ENCODE measurements around the gene RIOX2.

DNA sequence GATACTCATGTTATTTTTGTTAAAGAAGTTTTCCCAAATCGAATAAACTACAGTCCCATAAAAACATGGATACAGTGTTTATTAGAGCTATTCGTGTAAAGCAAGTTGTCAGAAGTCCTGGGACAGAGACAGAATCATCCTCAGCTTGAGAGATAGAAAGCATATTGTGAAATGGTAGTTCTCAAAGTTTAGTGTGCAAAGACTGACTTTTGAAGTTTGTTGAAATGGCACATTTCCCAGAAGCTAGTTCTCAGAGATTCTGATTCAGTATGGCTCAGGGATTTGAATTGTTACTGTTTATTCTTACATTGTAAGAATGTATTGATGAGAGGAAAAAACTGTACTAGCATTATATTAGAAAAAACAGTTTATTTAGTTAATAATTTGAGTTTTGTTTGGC is 40.7 kb upstream of the RIOX2 start:
- TF ChIP-seq, protein P1, sequence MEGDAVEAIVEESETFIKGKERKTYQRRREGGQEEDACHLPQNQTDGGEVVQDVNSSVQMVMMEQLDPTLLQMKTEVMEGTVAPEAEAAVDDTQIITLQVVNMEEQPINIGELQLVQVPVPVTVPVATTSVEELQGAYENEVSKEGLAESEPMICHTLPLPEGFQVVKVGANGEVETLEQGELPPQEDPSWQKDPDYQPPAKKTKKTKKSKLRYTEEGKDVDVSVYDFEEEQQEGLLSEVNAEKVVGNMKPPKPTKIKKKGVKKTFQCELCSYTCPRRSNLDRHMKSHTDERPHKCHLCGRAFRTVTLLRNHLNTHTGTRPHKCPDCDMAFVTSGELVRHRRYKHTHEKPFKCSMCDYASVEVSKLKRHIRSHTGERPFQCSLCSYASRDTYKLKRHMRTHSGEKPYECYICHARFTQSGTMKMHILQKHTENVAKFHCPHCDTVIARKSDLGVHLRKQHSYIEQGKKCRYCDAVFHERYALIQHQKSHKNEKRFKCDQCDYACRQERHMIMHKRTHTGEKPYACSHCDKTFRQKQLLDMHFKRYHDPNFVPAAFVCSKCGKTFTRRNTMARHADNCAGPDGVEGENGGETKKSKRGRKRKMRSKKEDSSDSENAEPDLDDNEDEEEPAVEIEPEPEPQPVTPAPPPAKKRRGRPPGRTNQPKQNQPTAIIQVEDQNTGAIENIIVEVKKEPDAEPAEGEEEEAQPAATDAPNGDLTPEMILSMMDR (IDR thresholded peaks at IDR 0.05), result no peak
- TF ChIP-seq POLR2A (IDR thresholded peaks at IDR 0.05), result no peak
